Stomach (tissue), 9 donors: ENCODE data around the gene IDH3B. TPM values are rescaled to one million over a fixed set of nuclear protein-coding genes. Genes with fewer than 3 reads are reported as not detected.

ENCODE experiments used
- DNase-seq, 2 donors: peaks; one replicate each; pipeline versions ENCODE4 v3.0.0 to v3.0.0-alpha.2; 2013 to 2019
- H3K27ac ChIP-seq, 5 donors: fragments of 200-600 bp in 4 of 5; sonication (generic) in 4 of 5; one replicate each; pipeline ENCODE4 v1.5.1; 2013 to 2019; ENCODE audit warnings: mild to moderate bottlenecking in 1 of 5, moderate library complexity in 1 of 5
- H3K27me3 ChIP-seq, 3 donors: fragments of 200-600 bp; sonication (generic); one replicate each; pipeline ENCODE4 v1.5.1; 2017 to 2019; ENCODE audit warnings: mixed run types in 1 of 3
- H3K36me3 ChIP-seq, 4 donors: fragments of 200-600 bp; sonication (generic); 1 replicate in 3 of 4; 2 replicates in 1 of 4; pipeline ENCODE4 v1.5.1; 2016 to 2019
- H3K4me1 ChIP-seq, 4 donors: fragments of 200-600 bp; sonication (generic); one replicate each; pipeline ENCODE4 v1.5.1; 2016 to 2019
- H3K4me3 ChIP-seq, 4 donors: fragments of 200-600 bp; sonication (generic) in 3 of 4; one replicate each; pipeline ENCODE4 v1.5.1; 2016 to 2019; ENCODE audit warnings: mild to moderate bottlenecking in 1 of 4
- H3K9me3 ChIP-seq, 4 donors: fragments of 200-600 bp; sonication (generic); one replicate each; pipeline ENCODE4 v1.5.1; 2016 to 2019
- EP300 ChIP-seq: sonication (generic); formaldehyde crosslinking; IDR thresholded peaks from one replicate; pipeline ENCODE4 v1.6.1; 2017; ENCODE audit warnings: antibody characterized with exemption
- POLR2A ChIP-seq, 4 donors: fragments of 450-650 bp; IDR thresholded peaks; one replicate each; pipeline ENCODE4 v1.6.1; 2016; ENCODE audit warnings: antibody characterized with exemption in 4 of 4, control low read depth in 2 of 4, mild to moderate bottlenecking in 1 of 4, moderate library complexity in 1 of 4
- POLR2AphosphoS5 ChIP-seq, 3 donors: sonication (generic); formaldehyde crosslinking; IDR thresholded peaks; one replicate each; pipeline ENCODE4 v1.6.1; 2016; ENCODE audit warnings: antibody characterized with exemption in 3 of 3
- WGBS, 5 donors: extraction: QIAGEN DNeasy Blood & Tissue Kit in 3 of 5; methylation state at CpG; one replicate each; pipeline versions ENCODE4 v1.1.5 to v1.1.7; 2013 to 2018; 5-methylcytosine and 5-hydroxymethylcytosine counted together
- intact Hi-C: fragments of 100-400 bp; cut with DNase I; formaldehyde crosslinking; loops from one replicate; pipeline ENCODE4 v1.15.1; 2023; ENCODE audit warnings: low total_unique reads
- polyA plus RNA-seq, 3 donors: library from polyadenylated mRNA; stranded (reverse); fragments of 200-250 nt; gene quantifications; one replicate each; pipeline ENCODE4 v1.2.3, GENCODE V29; 2013
- small RNA-seq, 4 donors: library from RNA; depleted of rRNA; stranded (forward); fragments of <200 nt; gene quantifications; one replicate each; pipeline ENCODE3, GENCODE V24; 2016
- total RNA-seq, 5 donors: library from RNA; depleted of rRNA; stranded (reverse); fragments of >200 nt; gene quantifications; one replicate each; pipeline versions ENCODE4 v1.1.0 to v1.2.3, GENCODE V29; 2014 to 2016
- TF ChIP-seq, protein P1 (sequence below), 7 experiments: fragments of 450-650 bp in 4 of 7; fragments of 200-600 bp in 3 of 7; sonication (generic) in 3 of 7; IDR thresholded peaks; one replicate each; pipeline ENCODE4 v1.5.1; 2016 to 2019; ENCODE audit warnings: antibody characterized with exemption in 7 of 7, control low read depth in 2 of 7, mild to moderate bottlenecking in 1 of 7
- donor health status: healthy with polysubstance abuse.
- donor health status: Bipolar disorder and iron deficiency.
- donor health status: healthy.

IDH3B gene
- total and polyA plus RNA-seq, 8 donors = 1.8 to 134 (median 81.1) TPM

DNA sequence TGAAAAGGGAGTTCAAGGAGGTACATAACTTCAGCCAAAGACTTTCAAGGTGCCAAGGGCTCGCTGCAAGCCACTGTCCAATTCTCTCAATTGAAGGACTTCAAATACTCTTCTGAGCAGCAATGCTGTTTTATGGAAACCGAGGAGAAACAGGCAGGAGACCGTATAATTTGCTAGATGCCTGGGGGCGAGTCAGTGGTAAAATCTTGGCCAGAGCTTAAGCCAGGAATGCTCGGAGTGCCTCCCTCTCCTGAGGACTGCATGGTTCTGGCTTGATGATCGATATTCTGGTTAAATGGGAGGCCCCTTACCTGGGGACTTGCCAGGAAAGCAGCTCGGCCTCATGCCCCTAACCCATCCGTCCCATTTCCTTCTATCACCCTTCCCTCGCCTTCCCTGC is 47.4 kb downstream of the IDH3B start:
- 65 to 75% (median 72%) methylated on average over 9 of the region's 9 CpGs for WGBS, 5 donors
- Histone ChIP-seq H3K4me3 (no peak overlapping the region), H3K4me1 (no peaks in the 10 kb centered on the region), H3K27me3 (peaks cover 0 to 14% (median 0%) of the 10 kb centered on the region in 3 donors), H3K36me3 (no peaks in the 10 kb centered on the region), H3K27ac (no peak overlapping the region), H3K9me3 (no peaks in the 10 kb centered on the region)
- no peak for DNase-seq
- TF ChIP-seq EP300 = no peak
- TF ChIP-seq POLR2AphosphoS5 (IDR thresholded peaks at IDR 0.05) = no peak
- no peak for TF ChIP-seq POLR2A (IDR thresholded peaks at IDR 0.05)
- TF ChIP-seq, protein P1, sequence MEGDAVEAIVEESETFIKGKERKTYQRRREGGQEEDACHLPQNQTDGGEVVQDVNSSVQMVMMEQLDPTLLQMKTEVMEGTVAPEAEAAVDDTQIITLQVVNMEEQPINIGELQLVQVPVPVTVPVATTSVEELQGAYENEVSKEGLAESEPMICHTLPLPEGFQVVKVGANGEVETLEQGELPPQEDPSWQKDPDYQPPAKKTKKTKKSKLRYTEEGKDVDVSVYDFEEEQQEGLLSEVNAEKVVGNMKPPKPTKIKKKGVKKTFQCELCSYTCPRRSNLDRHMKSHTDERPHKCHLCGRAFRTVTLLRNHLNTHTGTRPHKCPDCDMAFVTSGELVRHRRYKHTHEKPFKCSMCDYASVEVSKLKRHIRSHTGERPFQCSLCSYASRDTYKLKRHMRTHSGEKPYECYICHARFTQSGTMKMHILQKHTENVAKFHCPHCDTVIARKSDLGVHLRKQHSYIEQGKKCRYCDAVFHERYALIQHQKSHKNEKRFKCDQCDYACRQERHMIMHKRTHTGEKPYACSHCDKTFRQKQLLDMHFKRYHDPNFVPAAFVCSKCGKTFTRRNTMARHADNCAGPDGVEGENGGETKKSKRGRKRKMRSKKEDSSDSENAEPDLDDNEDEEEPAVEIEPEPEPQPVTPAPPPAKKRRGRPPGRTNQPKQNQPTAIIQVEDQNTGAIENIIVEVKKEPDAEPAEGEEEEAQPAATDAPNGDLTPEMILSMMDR (IDR thresholded peaks at IDR 0.05) = no peak
- intact Hi-C loops = no loop called here

DNA sequence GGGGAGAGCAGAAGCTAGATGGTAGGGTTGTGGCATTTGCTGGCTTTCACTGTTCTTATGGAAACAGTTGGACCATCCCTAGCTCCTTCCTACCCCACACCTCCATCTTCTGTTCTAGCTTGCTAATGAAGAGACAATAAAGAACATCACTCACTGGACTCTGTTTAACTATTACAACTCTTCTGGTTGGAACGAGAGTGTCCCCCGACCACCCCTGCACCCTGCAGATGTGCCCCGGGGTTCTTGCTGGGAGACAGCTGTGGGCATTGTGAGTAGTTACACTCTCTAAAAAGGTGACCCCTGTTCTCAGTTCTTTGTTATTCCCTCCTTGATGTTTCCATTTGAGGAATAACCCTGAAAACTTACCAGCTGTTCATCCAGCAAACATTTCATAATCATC is 51.9 kb downstream of the IDH3B start:
- Histone ChIP-seq H3K27ac (no peak overlapping the region), H3K4me3 (no peak overlapping the region), H3K27me3 (peaks cover 0 to 9% (median 0%) of the 10 kb centered on the region in 3 donors), H3K9me3 (peaks cover 3 to 6% (median 5%) of the 10 kb centered on the region in 4 donors), H3K4me1 (no peaks in the 10 kb centered on the region), H3K36me3 (no peaks in the 10 kb centered on the region)
- WGBS, 5 donors = 82 to 94% (median 91%) methylated on average over 3 of the region's 3 CpGs
- TF ChIP-seq EP300 (no peak), POLR2A (IDR thresholded peaks at IDR 0.05) (no peak)
- TF ChIP-seq, protein P1 (IDR thresholded peaks at IDR 0.05) = no peak
- no peak for DNase-seq
- intact Hi-C loops = no loop called here

DNA sequence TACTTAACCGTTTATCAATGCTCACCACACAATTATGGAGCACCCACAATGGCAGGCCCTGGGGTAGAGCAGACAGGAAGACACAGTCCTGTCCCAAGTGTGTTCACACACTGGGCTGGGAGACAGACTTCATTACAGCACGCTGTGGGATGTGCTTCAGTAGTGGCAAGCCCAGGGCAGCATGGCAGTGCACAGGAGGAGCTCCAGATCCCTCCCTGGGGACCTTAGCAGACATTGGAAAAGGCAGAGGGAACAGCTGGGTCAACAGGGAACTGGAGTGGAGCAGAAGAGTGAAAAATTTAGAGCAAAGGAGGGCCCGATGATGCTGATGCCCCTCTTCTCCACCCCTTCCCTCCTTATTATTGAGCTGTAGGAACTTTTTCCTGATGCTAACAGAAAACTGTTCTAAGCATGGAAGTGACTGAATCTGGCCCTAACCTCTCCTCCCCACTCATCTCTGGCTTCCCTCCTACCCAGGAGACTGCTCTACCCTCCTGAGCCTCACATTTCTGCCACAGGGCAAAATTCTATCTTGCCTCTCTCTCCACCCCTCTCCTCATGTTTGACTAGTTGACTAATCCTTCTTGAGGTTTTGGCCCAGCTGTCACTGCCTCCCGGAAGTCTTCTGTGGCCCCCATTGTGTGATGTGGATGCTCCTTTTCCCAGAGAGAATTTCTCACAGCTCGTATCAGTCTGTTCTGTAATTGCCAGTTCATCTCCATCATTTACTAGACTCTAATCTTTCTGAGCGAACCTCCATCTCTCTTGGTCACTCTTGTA is 52.9 kb downstream of the IDH3B start:
- intact Hi-C loops = no loop called here
- WGBS, 5 donors = 46 to 72% (median 69%) methylated on average over 6 of the region's 6 CpGs
- no peaks in the 10 kb centered on the region for H3K4me1 ChIP-seq

DNA sequence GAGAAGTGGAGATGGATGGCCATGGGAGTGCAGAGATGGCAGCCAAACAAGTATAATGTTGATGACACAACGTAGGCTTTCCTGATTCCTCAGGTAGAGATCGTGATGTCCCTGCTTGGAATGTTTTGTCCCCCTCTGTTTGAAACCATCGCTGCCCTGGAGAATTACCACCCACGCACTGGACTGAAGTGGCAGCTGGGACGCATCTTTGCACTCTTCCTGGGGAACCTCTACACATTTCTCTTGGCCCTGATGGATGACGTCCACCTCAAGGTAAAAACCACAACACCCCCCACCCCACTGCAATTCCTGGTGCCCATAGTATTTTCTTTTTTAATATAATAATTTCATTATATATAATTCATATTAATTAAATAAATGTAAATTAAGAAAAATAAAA is 53.7 kb downstream of the IDH3B start:
- WGBS, 5 donors = 83 to 92% (median 86%) methylated on average over 6 of the region's 6 CpGs
- DNase-seq = no peak
- no peaks in the 10 kb centered on the region for H3K4me1 ChIP-seq
- H3K4me3 ChIP-seq = no peak overlapping the region
- no peak overlapping the region for H3K27ac ChIP-seq
- H3K9me3 ChIP-seq = peaks cover 5 to 21% (median 17%) of the 10 kb centered on the region in 4 donors
- H3K36me3 ChIP-seq = no peaks in the 10 kb centered on the region
- intact Hi-C loops = no loop called here
- TF ChIP-seq POLR2A (IDR thresholded peaks at IDR 0.05) (no peak), EP300 (no peak), POLR2AphosphoS5 (IDR thresholded peaks at IDR 0.05) (no peak)
- TF ChIP-seq, protein P1 (IDR thresholded peaks at IDR 0.05) = no peak
- H3K27me3 ChIP-seq = peaks cover 0 to 5% (median 0%) of the 10 kb centered on the region in 3 donors

More for the DNA sequence above, 52.9 kb downstream of the IDH3B start:
- H3K27ac ChIP-seq = no peak overlapping the region
- no peak overlapping the region for H3K4me3 ChIP-seq
- H3K27me3 ChIP-seq = peaks cover 0 to 5% (median 0%) of the 10 kb centered on the region in 3 donors
- peaks cover 5 to 13% (median 10%) of the 10 kb centered on the region in 4 donors for H3K9me3 ChIP-seq
- no peak for DNase-seq
- TF ChIP-seq POLR2AphosphoS5 (IDR thresholded peaks at IDR 0.05) (no peak), EP300 (no peak), POLR2A (IDR thresholded peaks at IDR 0.05) (no peak)
- TF ChIP-seq, protein P1 (IDR thresholded peaks at IDR 0.05) = no peak
- H3K36me3 ChIP-seq = no peaks in the 10 kb centered on the region

Small RNAs within 50 kb of the gene (small RNA-seq; reads per million reads assigned to genes)
- gene SNORA51 (0 reads per million in 4 donors), gene SNORD110 (0 reads per million in 4 donors), gene SNORD56 (0 reads per million in 4 donors), gene SNORD57 (0 reads per million in 4 donors), gene SNORD86 (0 reads per million in 4 donors)

Other genes starting within 250 kb of the IDH3B start
- gene SNRPB, start 193.4 kb downstream of the IDH3B start, total RNA-seq = 100 to 1,000 TPM in 4 of 5 donors, 10 to 100 TPM in 1; 46.4 to 329 (median 141) TPM
- 100 to 1,000 TPM; 183 to 192 (median 183) TPM for gene SNRPB, start 193.4 kb downstream of the IDH3B start, polyA plus RNA-seq
- 10 to 100 TPM in 2 of 5 donors, 1 to 10 TPM in 2, under 1 TPM in 1; 0.58 to 14.3 (median 8.5) TPM for gene ZNF343, start 155.3 kb downstream of the IDH3B start, total RNA-seq
- 1 to 10 TPM; 3.7 to 4.4 (median 4.4) TPM for gene ZNF343, start 155.3 kb downstream of the IDH3B start, polyA plus RNA-seq
- gene TMC2, start 127.6 kb downstream of the IDH3B start, total RNA-seq = not detected
- under 1 TPM in 1 of 3 donors, not detected in 2; 0.03 TPM for gene TMC2, start 127.6 kb downstream of the IDH3B start, polyA plus RNA-seq
- gene NOP56, start 11.6 kb downstream of the IDH3B start, total RNA-seq = 100 to 1,000 TPM in 3 of 5 donors, 10 to 100 TPM in 2; 42.4 to 153 (median 103) TPM
- 100 to 1,000 TPM in 1 of 3 donors, 10 to 100 TPM in 2; 84.1 to 157 (median 87.8) TPM for gene NOP56, start 11.6 kb downstream of the IDH3B start, polyA plus RNA-seq
- 10 to 100 TPM in 2 of 5 donors, 1 to 10 TPM in 3; 7.0 to 69.2 (median 8.5) TPM for gene EBF4, start 28.6 kb upstream of the IDH3B start, total RNA-seq
- gene EBF4, start 28.6 kb upstream of the IDH3B start, polyA plus RNA-seq = 10 to 100 TPM; 10.2 to 16.8 (median 15.0) TPM
- 10 to 100 TPM in 1 of 5 donors, 1 to 10 TPM in 1, not detected in 3; 1.2 to 16.2 TPM for gene CPXM1, start 136.4 kb upstream of the IDH3B start, total RNA-seq
- gene CPXM1, start 136.4 kb upstream of the IDH3B start, polyA plus RNA-seq = 1 to 10 TPM in 1 of 3 donors, under 1 TPM in 2; 0.50 to 1.2 (median 0.92) TPM
- gene C20orf141, start 150.8 kb upstream of the IDH3B start, total RNA-seq = not detected
- gene C20orf141, start 150.8 kb upstream of the IDH3B start, polyA plus RNA-seq = not detected
- gene TMEM239, start 152.1 kb upstream of the IDH3B start, total RNA-seq = under 1 TPM in 1 of 5 donors, not detected in 4; 0.18 TPM
- not detected for gene TMEM239, start 152.1 kb upstream of the IDH3B start, polyA plus RNA-seq
- 100 to 1,000 TPM in 2 of 5 donors, 10 to 100 TPM in 3; 10.3 to 166 (median 44.9) TPM for gene PCED1A, start 176.4 kb upstream of the IDH3B start, total RNA-seq
- 10 to 100 TPM; 43.0 to 65.0 (median 44.1) TPM for gene PCED1A, start 176.4 kb upstream of the IDH3B start, polyA plus RNA-seq
- 10 to 100 TPM in 4 of 5 donors, 1 to 10 TPM in 1; 5.8 to 23.7 (median 20.6) TPM for gene VPS16, start 176.5 kb upstream of the IDH3B start, total RNA-seq
- gene VPS16, start 176.5 kb upstream of the IDH3B start, polyA plus RNA-seq = 10 to 100 TPM; 31.4 to 53.0 (median 42.6) TPM
- gene PTPRA, start 209.3 kb upstream of the IDH3B start, total RNA-seq = 100 to 1,000 TPM in 1 of 5 donors, 10 to 100 TPM in 4; 19.7 to 157 (median 56.7) TPM
- 10 to 100 TPM in 1 of 3 donors, 1 to 10 TPM in 2; 8.1 to 15.9 (median 9.2) TPM for gene PTPRA, start 209.3 kb upstream of the IDH3B start, polyA plus RNA-seq